Spleen (tissue), 11 donors: ENCODE measurements around the gene C2orf80. TPM values are rescaled to one million over a fixed set of nuclear protein-coding genes. Genes with fewer than 3 reads are reported as not detected.

ENCODE experiments used
- DNase-seq: peaks from one replicate; pipeline ENCODE4 v3.0.0-alpha.2; 2020
- H3K27ac ChIP-seq, 8 donors: fragments of 200-600 bp; sonication (generic) in 7 of 8; 1 replicate in 4 of 8; 2 replicates in 4 of 8; pipeline versions ENCODE4 v1.5.0 to v1.8.0; 2016 to 2021; ENCODE audit warnings: inconsistent platforms in 4 of 8, mild to moderate bottlenecking in 4 of 8, moderate library complexity in 1 of 8
- H3K27me3 ChIP-seq, 7 donors: fragments of 200-600 bp; sonication (generic) in 6 of 7; replicated peaks in 1 of 7; 1 replicate in 4 of 7; 2 replicates in 3 of 7; pipeline versions ENCODE4 v1.5.0 to v1.8.0; 2016 to 2021; ENCODE audit warnings: inconsistent platforms in 3 of 7, mild to moderate bottlenecking in 1 of 7
- H3K36me3 ChIP-seq, 6 donors: fragments of 200-600 bp; sonication (generic) in 5 of 6; 1 replicate in 4 of 6; 2 replicates in 2 of 6; pipeline versions ENCODE4 v1.5.0 to v1.8.0; 2016 to 2021; ENCODE audit warnings: inconsistent platforms in 2 of 6
- H3K4me1 ChIP-seq, 6 donors: fragments of 200-600 bp; sonication (generic) in 5 of 6; 1 replicate in 3 of 6; 2 replicates in 3 of 6; pipeline versions ENCODE4 v1.5.0 to v1.8.0; 2016 to 2021; ENCODE audit warnings: inconsistent platforms in 3 of 6
- H3K4me3 ChIP-seq, 8 donors: fragments of 200-600 bp; sonication (generic) in 7 of 8; 1 replicate in 4 of 8; 2 replicates in 4 of 8; pipeline versions ENCODE4 v1.5.0 to v1.8.0; 2016 to 2021; ENCODE audit warnings: inconsistent platforms in 4 of 8, mild to moderate bottlenecking in 4 of 8, moderate library complexity in 2 of 8
- H3K9me3 ChIP-seq, 8 donors: fragments of 200-600 bp; sonication (generic) in 7 of 8; 1 replicate in 4 of 8; 2 replicates in 4 of 8; pipeline versions ENCODE4 v1.5.0 to v1.8.0; 2016 to 2021; ENCODE audit warnings: inconsistent platforms in 4 of 8
- POLR2A ChIP-seq, 3 donors: fragments of 450-650 bp; IDR thresholded peaks; one replicate each; pipeline ENCODE4 v1.5.1; 2017; ENCODE audit warnings: antibody characterized with exemption in 3 of 3, mild to moderate bottlenecking in 1 of 3
- POLR2AphosphoS5 ChIP-seq, 3 donors: sonication (generic); formaldehyde crosslinking; IDR thresholded peaks; one replicate each; pipeline ENCODE4 v1.5.1; 2017; ENCODE audit warnings: antibody characterized with exemption in 3 of 3
- WGBS, 5 donors: extraction: QIAGEN DNeasy Blood & Tissue Kit in 3 of 5; methylation state at CpG; one replicate each; pipeline versions ENCODE4 v1.1.5 to v1.1.7; 2013 to 2018; 5-methylcytosine and 5-hydroxymethylcytosine counted together
- intact Hi-C: fragments of 100-400 bp; cut with DNase I; formaldehyde crosslinking; loops from one replicate; pipeline ENCODE4 v1.15.0; 2023; ENCODE audit warnings: low total_unique reads
- polyA plus RNA-seq, 3 donors: library from polyadenylated mRNA; stranded (reverse); fragments of 200-250 nt; gene quantifications; one replicate each; pipeline ENCODE4 v1.2.1, GENCODE V29; 2013
- total RNA-seq, 7 donors: library from RNA; depleted of rRNA in 3 of 7; stranded (reverse); fragments of >200 nt in 3 of 7; fragmentation: NEBNext Ultra II Directional in 4 of 7; extraction: Animal tissue kit (Norgen Biotek cat#: 25700) in 4 of 7; gene quantifications; one replicate each; pipeline versions ENCODE4 v1.1.0 to v1.2.1, GENCODE V29; 2016 to 2021
- TF ChIP-seq, protein P1 (sequence below), 11 experiments: fragments of 200-600 bp in 7 of 11; fragments of 450-650 bp in 4 of 11; sonication (generic) in 4 of 11; IDR thresholded peaks in 8 of 11; conservative IDR thresholded peaks in 3 of 11; 1 replicate in 7 of 11; 2 replicates in 4 of 11; pipeline versions ENCODE4 v1.4.0 to v1.8.0; 2016 to 2021; ENCODE audit warnings: antibody characterized with exemption in 11 of 11, inconsistent platforms in 4 of 11, mild to moderate bottlenecking in 1 of 11
- donor health status: healthy with polysubstance abuse.
- donor health status: DM: no; HTN: no; CAD: no; lungs with moderate emphysema.
- donor health status: DM: no; HTN: no; CAD: no.
- donor health status: Bipolar disorder and iron deficiency.
- donor health status: healthy.
- donor health status: DM: no; HTN: no; CAD: no.
- donor health status: DM: yes; HTN: yes; CAD: no.

The C2orf80 gene
- total and polyA plus RNA-seq, 10 donors, result not detected

DNA sequence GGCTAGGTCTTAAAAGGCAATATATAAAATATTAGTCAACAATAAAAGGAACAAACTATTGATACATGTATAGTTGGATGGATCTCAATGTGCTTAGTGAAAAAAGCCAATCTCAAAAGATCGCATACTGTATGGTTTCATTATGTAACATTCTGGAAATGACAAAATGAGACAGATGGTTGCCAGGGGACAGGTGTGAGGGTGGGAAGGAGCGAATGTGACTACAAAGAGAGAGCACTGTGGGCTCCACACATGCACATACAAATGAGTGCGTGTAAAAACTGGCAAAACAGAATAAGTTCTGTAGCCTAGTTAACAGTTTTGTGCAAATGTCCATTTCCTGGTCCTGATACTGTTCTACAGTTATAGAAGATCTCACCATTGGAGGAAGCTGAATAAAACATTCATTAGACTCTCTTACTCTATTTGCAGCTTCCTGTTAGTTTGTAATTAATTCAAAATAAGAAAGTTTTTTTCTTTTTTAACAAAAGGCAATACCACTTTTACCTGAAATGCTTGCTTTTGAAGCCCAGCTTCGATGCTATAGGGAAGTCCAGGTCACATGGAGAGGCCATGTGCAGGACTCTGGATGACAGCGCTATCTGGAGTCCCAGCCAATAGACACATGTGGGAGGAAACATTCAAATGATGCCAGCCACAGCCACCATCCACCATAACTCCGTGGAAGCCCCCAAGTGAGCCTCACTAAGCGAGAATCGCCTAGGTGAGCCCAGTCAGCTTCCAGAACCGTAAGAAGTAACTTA is 21.0 kb upstream of the C2orf80 start:
- Histone ChIP-seq H3K9me3 (no peaks in the 10 kb centered on the region), H3K27ac (no peak overlapping the region), H3K27me3 (peaks cover 0 to 3% (median 0%) of the 10 kb centered on the region in 7 donors), H3K4me3 (no peak overlapping the region), H3K4me1 (no peaks in the 10 kb centered on the region), H3K36me3 (no peaks in the 10 kb centered on the region)
- no peak for DNase-seq
- intact Hi-C loops, result no loop called here
- no peak for TF ChIP-seq POLR2AphosphoS5 (IDR thresholded peaks at IDR 0.05)
- TF ChIP-seq, protein P1, sequence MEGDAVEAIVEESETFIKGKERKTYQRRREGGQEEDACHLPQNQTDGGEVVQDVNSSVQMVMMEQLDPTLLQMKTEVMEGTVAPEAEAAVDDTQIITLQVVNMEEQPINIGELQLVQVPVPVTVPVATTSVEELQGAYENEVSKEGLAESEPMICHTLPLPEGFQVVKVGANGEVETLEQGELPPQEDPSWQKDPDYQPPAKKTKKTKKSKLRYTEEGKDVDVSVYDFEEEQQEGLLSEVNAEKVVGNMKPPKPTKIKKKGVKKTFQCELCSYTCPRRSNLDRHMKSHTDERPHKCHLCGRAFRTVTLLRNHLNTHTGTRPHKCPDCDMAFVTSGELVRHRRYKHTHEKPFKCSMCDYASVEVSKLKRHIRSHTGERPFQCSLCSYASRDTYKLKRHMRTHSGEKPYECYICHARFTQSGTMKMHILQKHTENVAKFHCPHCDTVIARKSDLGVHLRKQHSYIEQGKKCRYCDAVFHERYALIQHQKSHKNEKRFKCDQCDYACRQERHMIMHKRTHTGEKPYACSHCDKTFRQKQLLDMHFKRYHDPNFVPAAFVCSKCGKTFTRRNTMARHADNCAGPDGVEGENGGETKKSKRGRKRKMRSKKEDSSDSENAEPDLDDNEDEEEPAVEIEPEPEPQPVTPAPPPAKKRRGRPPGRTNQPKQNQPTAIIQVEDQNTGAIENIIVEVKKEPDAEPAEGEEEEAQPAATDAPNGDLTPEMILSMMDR (IDR thresholded peaks at IDR 0.05 in 8 of 11, conservative IDR thresholded peaks at IDR 0.05 in 3 of 11), result no peak
- TF ChIP-seq POLR2A (IDR thresholded peaks at IDR 0.05), result no peak
- 81 to 90% (median 86%) methylated on average over 9 of the region's 9 CpGs for WGBS, 5 donors

DNA sequence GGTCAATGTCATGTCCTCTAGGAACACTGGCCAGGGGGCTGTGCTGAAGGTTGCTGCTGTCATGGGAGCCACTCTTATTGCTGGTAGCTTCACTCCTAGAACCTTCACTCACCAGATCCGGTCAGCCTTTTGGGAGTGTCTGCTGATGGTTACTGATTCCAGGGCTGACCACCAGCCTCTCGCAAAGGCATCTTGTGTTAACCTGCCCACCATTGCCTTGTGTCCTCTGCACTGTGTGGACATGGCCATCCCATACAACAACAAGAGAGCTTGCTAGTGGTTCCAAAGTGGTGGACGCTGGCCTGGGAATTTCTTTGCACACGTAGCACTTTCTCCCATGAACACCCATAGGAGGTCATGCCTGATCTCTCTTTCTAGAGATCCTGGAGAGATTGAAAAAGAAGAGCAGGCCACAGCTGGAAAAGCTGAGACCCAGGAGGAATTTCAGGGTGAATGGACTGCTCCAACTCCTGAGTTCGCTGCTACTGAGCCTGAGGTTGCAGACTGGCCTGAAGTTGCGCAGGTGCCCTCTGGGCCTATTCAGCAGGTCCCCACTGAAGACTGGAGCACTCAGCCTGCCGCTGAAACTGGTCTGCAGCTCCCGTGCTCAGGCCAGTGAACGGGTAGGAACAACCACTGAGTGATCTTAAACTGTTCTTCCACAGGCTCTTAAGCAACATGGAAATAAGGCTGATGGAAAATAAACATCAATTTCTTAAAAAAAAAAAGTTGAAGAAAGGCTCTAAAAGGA is 18.7 kb upstream of the C2orf80 start:
- Histone ChIP-seq H3K27ac (no peak overlapping the region), H3K4me1 (no peaks in the 10 kb centered on the region), H3K36me3 (no peaks in the 10 kb centered on the region), H3K4me3 (no peak overlapping the region), H3K27me3 (peaks cover 0 to 3% (median 0%) of the 10 kb centered on the region in 7 donors), H3K9me3 (no peaks in the 10 kb centered on the region)
- DNase-seq, result no peak
- 84 to 93% (median 91%) methylated on average over 9 of the region's 9 CpGs for WGBS, 5 donors
- intact Hi-C loops, result no loop called here
- no peak for TF ChIP-seq POLR2A (IDR thresholded peaks at IDR 0.05)
- TF ChIP-seq, protein P1 (IDR thresholded peaks at IDR 0.05 in 8 of 11, conservative IDR thresholded peaks at IDR 0.05 in 3 of 11), result no peak

DNA sequence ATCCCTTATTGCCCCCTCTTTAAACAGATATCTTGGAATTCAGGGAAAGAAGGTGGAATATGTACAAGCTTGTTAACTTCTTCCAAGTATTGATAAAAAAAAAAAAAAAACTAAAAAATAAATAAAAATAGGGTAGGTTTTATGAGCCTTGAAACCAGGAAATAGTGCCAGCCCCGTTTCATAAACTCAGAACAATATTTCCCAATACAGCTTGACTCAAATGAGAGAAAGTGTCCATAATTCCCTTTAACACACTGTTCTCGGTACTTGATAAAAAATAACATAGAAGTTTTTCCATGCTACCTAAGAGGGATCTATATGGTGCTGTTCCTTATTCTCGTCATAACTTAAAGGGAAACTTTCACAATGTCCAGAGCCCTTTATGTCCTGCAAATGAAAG is 17.9 kb upstream of the C2orf80 start:
- no peak overlapping the region for H3K4me3 ChIP-seq
- H3K27me3 ChIP-seq, result peaks cover 0 to 3% (median 0%) of the 10 kb centered on the region in 7 donors
- H3K9me3 ChIP-seq, result no peaks in the 10 kb centered on the region
- H3K36me3 ChIP-seq, result no peaks in the 10 kb centered on the region
- H3K27ac ChIP-seq, result no peak overlapping the region
- 47 to 79% (median 59%) methylated on average over 3 of the region's 3 CpGs for WGBS, 5 donors
- TF ChIP-seq POLR2AphosphoS5 (IDR thresholded peaks at IDR 0.05) (no peak), POLR2A (IDR thresholded peaks at IDR 0.05) (no peak)
- TF ChIP-seq, protein P1 (IDR thresholded peaks at IDR 0.05 in 8 of 11, conservative IDR thresholded peaks at IDR 0.05 in 3 of 11), result no peak
- intact Hi-C loops, result no loop called here
- no peak for DNase-seq
- H3K4me1 ChIP-seq, result no peaks in the 10 kb centered on the region

DNA sequence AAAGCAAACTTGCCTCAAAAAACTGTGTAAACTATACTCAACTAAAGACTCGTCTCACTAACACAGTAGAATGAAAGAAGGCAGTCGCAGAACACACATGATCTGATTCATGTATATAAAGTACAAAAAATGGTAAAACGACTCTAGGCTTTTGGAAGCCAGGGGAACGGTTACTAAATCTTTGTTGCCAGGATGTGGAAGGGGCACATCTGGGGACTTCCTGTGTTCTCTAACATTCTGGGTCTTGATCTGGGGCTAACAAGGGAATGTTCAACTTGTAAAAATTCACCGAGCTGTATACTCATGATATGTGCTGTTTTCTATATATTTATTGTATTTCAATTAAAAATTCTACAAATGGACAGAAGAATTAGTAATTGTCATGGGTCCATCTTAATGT is 14.3 kb upstream of the C2orf80 start:
- Histone ChIP-seq H3K4me3 (no peak overlapping the region), H3K27me3 (no peaks in the 10 kb centered on the region), H3K36me3 (no peaks in the 10 kb centered on the region), H3K9me3 (no peaks in the 10 kb centered on the region), H3K27ac (no peak overlapping the region), H3K4me1 (no peaks in the 10 kb centered on the region)
- DNase-seq, result no peak
- TF ChIP-seq POLR2A (IDR thresholded peaks at IDR 0.05) (no peak), POLR2AphosphoS5 (IDR thresholded peaks at IDR 0.05) (no peak)
- TF ChIP-seq, protein P1 (IDR thresholded peaks at IDR 0.05 in 8 of 11, conservative IDR thresholded peaks at IDR 0.05 in 3 of 11), result no peak
- 28 to 40% (median 29%) methylated on average over 5 of the region's 5 CpGs for WGBS, 5 donors
- intact Hi-C loops, result no loop called here
